Transverse colon (tissue), 4 donors: ENCODE data around the gene OR6X1. TPM values are rescaled to one million over a fixed set of nuclear protein-coding genes. Genes with fewer than 3 reads are reported as not detected.
"Not testable (repeated sequence)": the region's sequence is repeated elsewhere in the genome, so short reads cannot be mapped to it uniquely, and the experiment has no call there.

Experiments
- DNase-seq: peaks from one replicate; pipeline ENCODE4 v3.0.0-alpha.2; 2019
- H3K27ac ChIP-seq, 4 donors: fragments of 200-600 bp; sonication (generic); 2 replicates each; pipeline ENCODE4 v1.5.1; 2016 to 2018; ENCODE audit warnings: inconsistent platforms in 4 of 4
- H3K27me3 ChIP-seq: fragments of 200-600 bp; sonication (generic); 2 replicates; pipeline ENCODE4 v1.5.1; 2017; ENCODE audit warnings: inconsistent platforms
- H3K36me3 ChIP-seq, 4 donors: fragments of 200-600 bp; sonication (generic); 2 replicates each; pipeline ENCODE4 v1.5.1; 2017 to 2019; ENCODE audit warnings: inconsistent platforms in 4 of 4
- H3K4me1 ChIP-seq, 4 donors: fragments of 200-600 bp; sonication (generic); 2 replicates each; pipeline ENCODE4 v1.5.1; 2017 to 2020; ENCODE audit warnings: inconsistent platforms in 4 of 4
- H3K4me3 ChIP-seq, 4 donors: fragments of 200-600 bp; sonication (generic); 1 replicate in 1 of 4; 2 replicates in 3 of 4; pipeline versions ENCODE4 v1.5.1 to v1.6.1; 2017 to 2019; ENCODE audit warnings: inconsistent platforms in 4 of 4
- H3K9me3 ChIP-seq, 2 donors: fragments of 200-600 bp; sonication (generic); 2 replicates each; pipeline ENCODE4 v1.5.1; 2017 to 2019; ENCODE audit warnings: inconsistent platforms in 2 of 2
- CTCF ChIP-seq, 5 experiments: fragments of 200-600 bp in 3 of 5; fragments of 450-650 bp in 2 of 5; sonication (generic) in 3 of 5; IDR thresholded peaks; 1 replicate in 2 of 5; 2 replicates in 3 of 5; pipeline ENCODE4 v1.5.1; 2016 to 2017; ENCODE audit warnings: antibody characterized with exemption in 5 of 5, inconsistent platforms in 3 of 5, mild to moderate bottlenecking in 2 of 5, moderate library complexity in 1 of 5
- EP300 ChIP-seq: sonication (generic); formaldehyde crosslinking; IDR thresholded peaks from one replicate; pipeline ENCODE4 v1.6.1; 2017; ENCODE audit warnings: antibody characterized with exemption, low read depth
- POLR2A ChIP-seq: fragments of 450-650 bp; IDR thresholded peaks from one replicate; pipeline ENCODE4 v1.6.1; 2016; ENCODE audit warnings: antibody characterized with exemption, mild to moderate bottlenecking, moderate library complexity
- POLR2AphosphoS5 ChIP-seq, 3 donors: sonication (generic); formaldehyde crosslinking; IDR thresholded peaks; one replicate each; pipeline ENCODE4 v1.6.1; 2016; ENCODE audit warnings: antibody characterized with exemption in 3 of 3
- WGBS, 2 donors: methylation state at CpG; one replicate each; pipeline ENCODE4 v1.1.5; 2018; ENCODE audit warnings: low coverage in 1 of 2; 5-methylcytosine and 5-hydroxymethylcytosine counted together
- in situ Hi-C, 4 donors: fragments of 200-750 bp; cut with MboI; loops; one replicate each; pipeline versions ENCODE4 v1.15.0 to v1.15.1; 2017; ENCODE audit warnings: low sequenced_read_pairs in 3 of 4, low pct_ligation_motif_present in 1 of 4, low pct_unique_long_range_greater_than_20kb in 1 of 4
- intact Hi-C: fragments of 100-400 bp; cut with DNase I; formaldehyde crosslinking; loops from one replicate; pipeline ENCODE4 v1.15.1; 2023; ENCODE audit warnings: low total_unique reads
- total RNA-seq, 4 donors: library from RNA; depleted of rRNA; stranded (reverse); fragments of >200 nt; gene quantifications; one replicate each; pipeline ENCODE4 v1.1.0, GENCODE V29; 2016

The OR6X1 gene
- total RNA-seq, 4 donors from 2014 or later = 0.68 TPM; not detected in 3

DNA sequence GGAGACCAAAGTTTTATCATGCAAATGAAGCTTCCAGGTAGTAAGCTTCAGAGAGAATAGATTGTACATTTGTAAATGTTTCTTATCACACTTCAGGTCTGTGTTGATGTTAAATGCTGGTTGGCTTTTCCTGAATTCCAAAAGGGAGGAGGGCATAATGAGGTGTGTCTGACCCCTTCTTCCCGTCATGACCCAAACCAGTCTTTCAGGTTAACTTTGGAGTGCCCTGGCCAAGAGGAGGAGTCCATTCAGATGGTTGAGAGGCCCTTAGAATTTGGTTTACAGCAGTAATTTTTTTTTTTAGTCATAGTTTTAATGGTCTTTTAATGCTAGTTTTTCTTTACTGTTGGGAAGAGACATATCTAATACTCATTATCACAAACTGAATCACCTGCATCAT, 2.5 kb downstream of the OR6X1 start:
- H3K4me3 ChIP-seq = no peak overlapping the region
- WGBS, 2 donors = 45 to 100% methylated on average over 1 of the region's 1 CpG
- DNase-seq = no peak

GRCh38 chr11:123748349-123748748, 6.0 kb downstream of the OR6X1 start:
- H3K27me3 ChIP-seq, H3K4me3 ChIP-seq, H3K36me3 ChIP-seq, H3K9me3 ChIP-seq, DNase-seq, in situ Hi-C loops, H3K27ac ChIP-seq, H3K4me1 ChIP-seq, intact Hi-C loops: not testable (repeated sequence)
- WGBS, 2 donors = 95 to 100% methylated on average over 1 to 2 of the region's 2 CpGs

More for the DNA sequence above, 2.5 kb downstream of the OR6X1 start:
- TF ChIP-seq POLR2AphosphoS5 (IDR thresholded peaks at IDR 0.05) (no peak), POLR2A (no peak), EP300 (no peak), CTCF (IDR thresholded peaks at IDR 0.05) (no peak)
- no peaks in the 10 kb centered on the region for H3K4me1 ChIP-seq
- H3K27ac ChIP-seq = no peak overlapping the region
- in situ Hi-C loops = no loop called here
- no peaks in the 10 kb centered on the region for H3K9me3 ChIP-seq
- H3K36me3 ChIP-seq = no peaks in the 10 kb centered on the region
- intact Hi-C loops = no loop called here
- no peaks in the 10 kb centered on the region for H3K27me3 ChIP-seq

- DNase-seq = no peak
- H3K4me3 ChIP-seq = no peak overlapping the region
- peaks cover 3 to 10% (median 5%) of the 10 kb centered on the region in 4 donors for H3K4me1 ChIP-seq
- in situ Hi-C loops = no loop called here
- intact Hi-C loops = no loop called here
- H3K27ac ChIP-seq = no peak overlapping the region
- H3K27me3 ChIP-seq = no peaks in the 10 kb centered on the region
- TF ChIP-seq EP300 = no peak
- TF ChIP-seq POLR2A = no peak
- TF ChIP-seq POLR2AphosphoS5 (IDR thresholded peaks at IDR 0.05) = no peak
- no peak for TF ChIP-seq CTCF (IDR thresholded peaks at IDR 0.05)
- no peaks in the 10 kb centered on the region for H3K36me3 ChIP-seq
- H3K9me3 ChIP-seq = no peaks in the 10 kb centered on the region
- 48 to 89% methylated on average over 2 of the region's 2 CpGs for WGBS, 2 donors
Measured at GRCh38 chr11:123745764-123746451, 8.4 kb downstream of the OR6X1 start.

DNA sequence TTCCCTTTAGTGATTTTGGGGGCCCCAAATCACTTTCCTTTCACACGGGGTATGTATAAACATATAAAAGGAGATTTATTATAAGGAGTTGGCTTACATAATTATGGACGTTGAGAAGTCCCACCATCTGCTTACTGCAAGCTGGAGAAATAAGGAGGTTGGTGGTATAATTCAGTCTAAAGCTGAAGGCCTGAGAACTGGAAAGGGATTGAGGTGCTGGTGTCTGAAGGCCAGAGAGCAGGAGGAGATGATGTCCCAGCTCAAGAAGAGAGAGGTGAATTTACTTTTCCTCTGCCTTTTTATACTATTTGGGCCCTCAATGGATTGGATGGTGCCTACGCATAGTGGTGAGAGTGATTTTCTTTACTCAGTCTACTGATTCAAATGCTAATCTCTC, 11.6 kb downstream of the OR6X1 start:
- H3K27me3 ChIP-seq = no peaks in the 10 kb centered on the region
- DNase-seq = no peak
- intact Hi-C loops (no loop called here), in situ Hi-C loops (no loop called here)
- 54 to 59% methylated on average over 3 of the region's 3 CpGs for WGBS, 2 donors
- no peak overlapping the region for H3K27ac ChIP-seq
- TF ChIP-seq EP300 (no peak), POLR2A (no peak), CTCF (IDR thresholded peaks at IDR 0.05) (no peak), POLR2AphosphoS5 (IDR thresholded peaks at IDR 0.05) (no peak)
- no peaks in the 10 kb centered on the region for H3K9me3 ChIP-seq
- no peaks in the 10 kb centered on the region for H3K36me3 ChIP-seq
- H3K4me3 ChIP-seq = no peak overlapping the region
- peaks cover 11 to 26% (median 17%) of the 10 kb centered on the region in 4 donors for H3K4me1 ChIP-seq
